Endodermal cell (in vitro differentiated cells): ENCODE measurements around the gene AIM2. TPM values are rescaled to one million over a fixed set of nuclear protein-coding genes. Genes with fewer than 3 reads are reported as not detected.

Experiments
- DNase-seq: peaks from one replicate; pipeline ENCODE4 v3.0.0-alpha.2; 2017
- H3K27ac ChIP-seq: 2 replicates; pipeline ENCODE4 v1.5.1; 2013; ENCODE audit warnings: mild to moderate bottlenecking, low read depth, low read length, moderate library complexity
- H3K27me3 ChIP-seq: 2 replicates; pipeline ENCODE4 v1.6.1; 2013; ENCODE audit warnings: mild to moderate bottlenecking, low read length, moderate library complexity; ENCODE audit not compliant: insufficient read depth, control insufficient read depth, poor library complexity, severe bottlenecking
- H3K36me3 ChIP-seq: 2 replicates; pipeline ENCODE4 v1.7.0; 2013; ENCODE audit warnings: mild to moderate bottlenecking, low read length, moderate library complexity; ENCODE audit not compliant: control insufficient read depth, insufficient read depth
- H3K4me1 ChIP-seq: one replicate; pipeline ENCODE4 v1.7.0; 2013; ENCODE audit warnings: low read length; ENCODE audit not compliant: control insufficient read depth, insufficient read depth
- H3K4me3 ChIP-seq: 2 replicates; pipeline ENCODE4 v1.5.1; 2013; ENCODE audit warnings: mild to moderate bottlenecking, low read length, moderate library complexity
- H3K9ac ChIP-seq: 2 replicates; pipeline ENCODE4 v1.6.1; 2013; ENCODE audit warnings: mild to moderate bottlenecking, low read length, moderate library complexity; ENCODE audit not compliant: poor library complexity, severe bottlenecking; ENCODE audit errors: extremely low read depth
- H3K9me3 ChIP-seq: 2 replicates; pipeline ENCODE4 v1.6.1; 2013; ENCODE audit warnings: mild to moderate bottlenecking, low read length, moderate library complexity; ENCODE audit not compliant: control insufficient read depth
- H3K27ac Mint-ChIP-seq: 2 replicates; pipeline ENCODE4 v1.8.0; 2020; ENCODE audit warnings: mixed read lengths
- H3K27me3 Mint-ChIP-seq: 2 replicates; pipeline ENCODE4 v1.8.0; 2021; ENCODE audit warnings: mild to moderate bottlenecking, mixed read lengths; ENCODE audit not compliant: insufficient read depth
- H3K36me3 Mint-ChIP-seq: 2 replicates; pipeline ENCODE4 v1.8.0; 2020; ENCODE audit warnings: low read depth, mixed read lengths
- H3K4me1 Mint-ChIP-seq: 2 replicates; pipeline ENCODE4 v1.8.0; 2020; ENCODE audit warnings: mixed read lengths
- H3K4me3 Mint-ChIP-seq: 2 replicates; pipeline ENCODE4 v1.8.0; 2020; ENCODE audit warnings: mild to moderate bottlenecking, moderate library complexity, mixed read lengths
- H3K9me3 Mint-ChIP-seq: 2 replicates; pipeline ENCODE4 v1.8.0; 2020; ENCODE audit warnings: mild to moderate bottlenecking, mixed read lengths
- WGBS, 2 experiments: methylation state at CpG; one replicate each; pipeline versions ENCODE4 v1.1.5 to v1.1.7; 2013; ENCODE audit warnings: missing lambda C conversion rate in 2 of 2, mixed read lengths in 1 of 2; ENCODE audit not compliant: insufficient coverage in 1 of 2, insufficient read length in 1 of 2; 5-methylcytosine and 5-hydroxymethylcytosine counted together
- total RNA-seq, 2 donors: library from RNA; stranded (reverse); fragmentation: NEBNext Ultra II Directional in 1 of 2; extraction: Animal tissue kit (Norgen Biotek cat#: 25700) in 1 of 2; gene quantifications; 2 replicates in 1 of 2; 3 replicates in 1 of 2; pipeline ENCODE4 v1.2.1, GENCODE V29; 2021
- TF ChIP-seq, protein P1 (sequence below): fragments of 200-600 bp; sonication (generic); conservative IDR thresholded peaks from 2 replicates; pipeline ENCODE4 v1.5.0; 2021; ENCODE audit warnings: antibody characterized with exemption, mild to moderate bottlenecking

The AIM2 gene
- total RNA-seq, 2 donors from 2014 or later: 2.0 to 4.2 TPM

DNA sequence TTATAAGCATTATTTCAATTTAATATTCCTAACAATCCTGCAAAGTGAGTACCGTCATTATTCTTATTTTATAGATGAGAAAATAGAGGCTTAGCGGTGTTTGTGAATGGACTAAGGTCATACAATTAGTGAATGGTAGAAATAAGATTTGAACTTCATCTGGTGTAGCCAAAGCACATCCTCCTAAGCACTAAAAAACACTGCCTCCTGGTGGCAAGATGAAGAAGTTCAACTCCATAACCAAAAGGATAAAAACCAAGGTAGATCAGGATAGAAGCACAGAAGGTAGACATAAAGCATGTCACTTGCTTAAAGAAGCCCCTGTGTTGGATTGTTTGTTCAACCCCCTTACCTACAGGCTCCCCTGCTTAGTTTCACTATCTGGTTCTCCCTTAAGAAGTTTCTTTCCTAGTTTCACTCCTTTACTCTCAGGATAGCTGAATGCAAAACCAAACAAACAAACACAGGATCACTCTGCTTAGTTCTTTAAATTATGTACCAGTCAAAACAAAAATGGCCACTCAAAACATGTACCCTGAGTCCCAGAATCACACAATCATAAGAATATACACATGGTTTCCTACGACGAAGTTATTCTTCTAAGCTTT, 12.7 kb upstream of the AIM2 start:
- no peaks in the 10 kb centered on the region for H3K4me1 Mint-ChIP-seq
- Histone ChIP-seq H3K4me3 (no peak overlapping the region), H3K36me3 (no peaks in the 10 kb centered on the region), H3K9ac (no peak overlapping the region), H3K27ac (no peak overlapping the region), H3K4me1 (no peaks in the 10 kb centered on the region), H3K9me3 (no peaks in the 10 kb centered on the region), H3K27me3 (no peaks in the 10 kb centered on the region)
- H3K36me3 Mint-ChIP-seq: no peaks in the 10 kb centered on the region
- H3K9me3 Mint-ChIP-seq: no peaks in the 10 kb centered on the region
- no peaks in the 10 kb centered on the region for H3K27me3 Mint-ChIP-seq
- TF ChIP-seq, protein P1, sequence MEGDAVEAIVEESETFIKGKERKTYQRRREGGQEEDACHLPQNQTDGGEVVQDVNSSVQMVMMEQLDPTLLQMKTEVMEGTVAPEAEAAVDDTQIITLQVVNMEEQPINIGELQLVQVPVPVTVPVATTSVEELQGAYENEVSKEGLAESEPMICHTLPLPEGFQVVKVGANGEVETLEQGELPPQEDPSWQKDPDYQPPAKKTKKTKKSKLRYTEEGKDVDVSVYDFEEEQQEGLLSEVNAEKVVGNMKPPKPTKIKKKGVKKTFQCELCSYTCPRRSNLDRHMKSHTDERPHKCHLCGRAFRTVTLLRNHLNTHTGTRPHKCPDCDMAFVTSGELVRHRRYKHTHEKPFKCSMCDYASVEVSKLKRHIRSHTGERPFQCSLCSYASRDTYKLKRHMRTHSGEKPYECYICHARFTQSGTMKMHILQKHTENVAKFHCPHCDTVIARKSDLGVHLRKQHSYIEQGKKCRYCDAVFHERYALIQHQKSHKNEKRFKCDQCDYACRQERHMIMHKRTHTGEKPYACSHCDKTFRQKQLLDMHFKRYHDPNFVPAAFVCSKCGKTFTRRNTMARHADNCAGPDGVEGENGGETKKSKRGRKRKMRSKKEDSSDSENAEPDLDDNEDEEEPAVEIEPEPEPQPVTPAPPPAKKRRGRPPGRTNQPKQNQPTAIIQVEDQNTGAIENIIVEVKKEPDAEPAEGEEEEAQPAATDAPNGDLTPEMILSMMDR: peak; percentile 87
- H3K27ac Mint-ChIP-seq: no peak overlapping the region
- H3K4me3 Mint-ChIP-seq: no peak overlapping the region
- DNase-seq: no peak
- WGBS, 2 experiments: 91 to 100% methylated on average over 2 to 4 of the region's 4 CpGs

DNA sequence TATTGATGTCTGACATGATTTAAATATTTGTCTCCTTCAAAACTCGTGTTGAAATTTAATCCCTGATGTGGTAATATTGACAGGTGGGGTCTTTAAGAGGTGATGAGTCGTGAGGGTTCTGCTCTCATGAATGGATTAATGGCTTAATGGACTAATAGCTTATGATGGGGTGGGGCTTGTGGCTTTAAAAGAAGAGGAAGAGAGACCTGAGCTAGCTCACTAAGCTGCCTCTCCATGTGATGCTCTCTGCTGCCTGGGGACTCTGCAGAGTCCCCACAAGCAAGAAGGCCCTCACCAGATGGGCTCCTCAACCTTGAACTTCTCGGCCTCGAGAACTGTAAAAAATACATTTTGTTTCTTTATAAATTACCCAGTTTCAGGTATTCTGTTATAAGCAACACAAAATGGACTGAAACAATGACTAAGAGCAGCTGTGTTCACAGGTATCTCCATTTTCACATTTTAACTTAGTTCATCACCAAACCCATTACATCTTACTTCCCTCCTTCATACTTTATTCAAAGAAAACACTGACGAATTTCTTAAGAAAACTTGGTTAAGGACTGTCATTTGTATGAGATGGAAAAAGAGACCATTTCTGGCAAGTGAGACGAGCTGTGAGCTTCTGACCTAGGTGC, 12.1 kb upstream of the AIM2 start:
- TF ChIP-seq, protein P1: no peak
- H3K9me3 Mint-ChIP-seq: no peaks in the 10 kb centered on the region
- no peaks in the 10 kb centered on the region for H3K27me3 ChIP-seq
- no peaks in the 10 kb centered on the region for H3K27me3 Mint-ChIP-seq
- H3K36me3 ChIP-seq: no peaks in the 10 kb centered on the region
- H3K27ac ChIP-seq: no peak overlapping the region
- H3K36me3 Mint-ChIP-seq: no peaks in the 10 kb centered on the region
- no peaks in the 10 kb centered on the region for H3K9me3 ChIP-seq
- WGBS, 2 experiments: 87 to 100% methylated on average over 2 to 6 of the region's 6 CpGs
- no peak for DNase-seq
- no peak overlapping the region for H3K27ac Mint-ChIP-seq
- no peak overlapping the region for H3K9ac ChIP-seq
- H3K4me1 ChIP-seq: no peaks in the 10 kb centered on the region
- no peak overlapping the region for H3K4me3 ChIP-seq
- no peak overlapping the region for H3K4me3 Mint-ChIP-seq
- no peaks in the 10 kb centered on the region for H3K4me1 Mint-ChIP-seq

DNA sequence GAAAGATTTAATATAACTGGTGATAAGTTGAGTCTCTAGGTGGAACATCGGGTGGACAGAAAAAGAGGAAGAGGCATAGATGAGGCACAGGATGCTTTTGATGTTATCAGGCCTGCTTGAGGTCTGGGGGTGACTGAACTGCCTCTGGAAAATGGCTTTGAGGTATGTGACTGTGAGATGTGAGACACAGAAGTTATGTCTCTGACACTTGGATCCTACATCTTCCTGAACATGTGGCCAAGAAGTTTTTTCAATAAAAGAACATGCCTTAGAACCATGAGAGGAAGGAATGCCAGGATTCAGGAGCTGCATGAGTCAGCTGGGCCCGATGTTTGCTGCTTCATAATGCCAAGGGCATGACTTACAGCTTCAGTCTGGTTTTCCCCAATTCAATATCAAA, 11.5 kb upstream of the AIM2 start:
- no peak overlapping the region for H3K9ac ChIP-seq
- no peaks in the 10 kb centered on the region for H3K36me3 ChIP-seq
- H3K36me3 Mint-ChIP-seq: no peaks in the 10 kb centered on the region
- H3K4me1 Mint-ChIP-seq: no peaks in the 10 kb centered on the region
- no peak for DNase-seq
- no peaks in the 10 kb centered on the region for H3K27me3 ChIP-seq
- TF ChIP-seq, protein P1: no peak
- no peak overlapping the region for H3K4me3 ChIP-seq
- H3K27ac Mint-ChIP-seq: peak overlapping the region; percentile 35
- no peak overlapping the region for H3K4me3 Mint-ChIP-seq
- no peaks in the 10 kb centered on the region for H3K4me1 ChIP-seq
- H3K27me3 Mint-ChIP-seq: no peaks in the 10 kb centered on the region
- H3K27ac ChIP-seq: no peak overlapping the region
- H3K9me3 ChIP-seq: no peaks in the 10 kb centered on the region
- 96 to 100% methylated on average over 2 of the region's 2 CpGs for WGBS, 2 experiments
- no peaks in the 10 kb centered on the region for H3K9me3 Mint-ChIP-seq
